GM21576 (cell line): ENCODE results near the gene EFCAB8.
"Not testable (repeated sequence)": the region's sequence is repeated elsewhere in the genome, so short reads cannot be mapped to it uniquely, and the experiment has no call there.

Source experiments
- ATAC-seq: cut with Tn5 transposase; IDR thresholded peaks from one replicate; pipeline ENCODE4 v1.9.1; 2021; ENCODE audit warnings: mild to moderate bottlenecking, moderate library complexity; ENCODE audit not compliant: unreplicated experiment

Gene EFCAB8

GRCh38 chr20:32970115-32970972 is 111.6 kb downstream of the EFCAB8 start:
- ATAC-seq, result no peak

GRCh38 chr20:32970973-32971300 is 112.2 kb downstream of the EFCAB8 start:
- ATAC-seq, result no peak

- peak; percentile 9 for ATAC-seq
Measured at GRCh38 chr20:32971703-32972161, 113.0 kb downstream of the EFCAB8 start.

- ATAC-seq, result peak; percentile 75
Measured at GRCh38 chr20:32972181-32973076, 113.7 kb downstream of the EFCAB8 start.

GRCh38 chr20:32973077-32973717 is 114.5 kb downstream of the EFCAB8 start:
- ATAC-seq, result no peak

GRCh38 chr20:32974204-32975064 is 115.7 kb downstream of the EFCAB8 start:
- ATAC-seq, result not testable (repeated sequence)

- not testable (repeated sequence) for ATAC-seq
Measured at GRCh38 chr20:32975121-32975520, 116.4 kb downstream of the EFCAB8 start.

- ATAC-seq, result no peak
Measured at GRCh38 chr20:32975698-32976674, 117.3 kb downstream of the EFCAB8 start.

- ATAC-seq, result no peak
Measured at GRCh38 chr20:32976746-32977145, 118.0 kb downstream of the EFCAB8 start.

- ATAC-seq, result no peak
Measured at GRCh38 chr20:32977281-32978008, 118.7 kb downstream of the EFCAB8 start.

GRCh38 chr20:32978009-32978335 is 119.2 kb downstream of the EFCAB8 start:
- ATAC-seq, result no peak

GRCh38 chr20:32979201-32979998 is 120.7 kb downstream of the EFCAB8 start:
- ATAC-seq, result no peak

- no peak for ATAC-seq
Measured at GRCh38 chr20:32980131-32980941, 121.6 kb downstream of the EFCAB8 start.

GRCh38 chr20:32980990-32981389 is 122.3 kb downstream of the EFCAB8 start:
- no peak for ATAC-seq

- no peak for ATAC-seq
Measured at GRCh38 chr20:32982617-32983458, 124.1 kb downstream of the EFCAB8 start.

GRCh38 chr20:32983459-32984112 is 124.9 kb downstream of the EFCAB8 start:
- ATAC-seq, result no peak
